HEK293T (cell line): Measurements from ENCODE around the gene PDGFA.

Experiments used
- BHLHE40 ChIP-seq: fragments of 450-650 bp; IDR thresholded peaks from 2 replicates; pipeline ENCODE4 v1.6.1; 2016; ENCODE audit warnings: mild to moderate bottlenecking, moderate library complexity, borderline replicate concordance
- FOXK2 ChIP-seq: fragments of 450-650 bp; IDR thresholded peaks from 2 replicates; pipeline ENCODE4 v1.6.1; 2016; ENCODE audit warnings: mild to moderate bottlenecking
- TARDBP ChIP-seq: fragments of 450-650 bp; IDR thresholded peaks from 2 replicates; pipeline ENCODE4 v1.6.1; 2016

- TF ChIP-seq BHLHE40 (no peak), FOXK2 (no peak), TARDBP (no peak)
Observed at GRCh38 chr7:482521-483083, 37.0 kb downstream of the PDGFA start.
